ENCODE measurements around the gene IGF2. TPM values are rescaled to one million over a fixed set of nuclear protein-coding genes. Genes with fewer than 3 reads are reported as not detected.

The IGF2 gene
- total and polyA plus RNA-seq, 2 donors (not counting 1 experiment from before 2014, with no cell fraction given), result not detected

DNA sequence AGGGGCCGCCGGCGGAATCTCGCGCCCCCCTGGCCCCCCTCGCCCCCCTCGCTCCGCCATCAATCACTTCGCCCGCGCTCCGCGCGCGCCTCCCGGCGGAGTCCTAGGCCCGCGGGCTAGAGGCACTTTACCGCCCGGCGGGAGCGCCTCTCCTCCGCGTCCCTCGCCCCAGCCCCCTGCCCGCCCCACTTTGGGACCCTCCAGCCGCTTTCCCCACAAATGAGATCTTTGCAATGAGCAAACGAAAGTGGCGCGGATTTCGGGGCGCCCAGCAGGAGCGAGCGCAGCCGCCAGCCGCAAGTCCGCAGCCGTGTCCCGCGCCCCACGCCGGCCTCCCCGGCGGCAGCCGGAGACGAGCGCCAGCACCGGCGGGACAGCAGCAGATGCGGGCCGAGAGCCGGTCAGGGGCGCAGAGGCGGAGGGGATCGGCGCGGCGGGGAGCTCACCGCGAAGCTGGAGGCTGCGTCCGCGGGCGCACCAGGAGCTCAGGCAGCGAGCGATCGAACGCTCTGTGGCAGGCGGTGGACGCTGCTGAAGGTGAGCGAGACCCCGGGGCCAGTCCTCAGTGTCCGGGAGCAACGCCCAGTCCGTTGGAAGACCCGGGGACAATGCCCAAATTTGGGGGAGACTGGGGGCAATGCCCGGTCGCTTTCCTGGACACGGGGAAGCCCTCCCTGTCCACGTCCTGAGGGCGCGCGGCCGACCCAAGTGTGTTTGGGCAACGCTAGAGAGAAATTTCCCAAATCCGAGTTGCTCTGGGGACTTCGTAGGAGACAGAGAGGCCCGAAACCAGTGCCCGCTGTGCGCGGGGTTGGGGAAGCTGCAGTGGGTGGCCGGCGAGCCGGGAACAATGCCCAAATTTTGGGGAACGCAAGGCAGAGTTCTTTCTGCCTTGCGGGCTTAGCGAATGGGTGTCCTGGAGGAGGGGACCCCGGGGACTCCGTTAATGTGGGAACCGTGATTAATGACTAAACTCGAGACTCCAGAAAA, 1.5 kb upstream of the IGF2 start:
- Histone ChIP-seq H4K20me1 (ENCODE audit: control insufficient read depth, insufficient read depth, low read length, poor library complexity, severe bottlenecking) (no peaks in the 10 kb centered on the region), H3K79me2 (ENCODE audit: control insufficient read depth, insufficient read depth, low read length) (no peaks in the 10 kb centered on the region), H3K9ac (ENCODE audit: low read length) (no peak overlapping the region), H3K36me3 (replicated peaks in 1 of 2; ENCODE audit: control extremely low read depth in 1 of 2, control insufficient read depth in 1 of 2, extremely low read depth in 1 of 2, insufficient read depth in 2 of 2, low read length in 1 of 2) (no peaks in the 10 kb centered on the region), H3K4me3 (ENCODE audit: control extremely low read depth in 1 of 5, extremely low read depth in 1 of 5, insufficient read depth in 1 of 5, low read depth in 2 of 5, low read length in 4 of 5) (no peak overlapping the region), H3K27me3 (replicated peaks in 1 of 4; ENCODE audit: control extremely low read depth in 1 of 4, control insufficient read depth in 3 of 4, insufficient read depth in 4 of 4, low read length in 3 of 4) (peaks cover 0 to 66% (median 43%) of the 10 kb centered on the region in 4 experiments), H2AFZ (ENCODE audit: insufficient read depth, low read depth, low read length, poor library complexity, severe bottlenecking) (no peak overlapping the region), H3K4me2 (replicated peaks; ENCODE audit: low read depth, low read length, poor library complexity, severe bottlenecking) (peak overlapping the region; percentile 47), H3K27ac (ENCODE audit: low read length in 2 of 2) (no peak overlapping the region), H3K4me1 (ENCODE audit: control insufficient read depth in 2 of 2, insufficient read depth in 2 of 2, low read length in 2 of 2) (peaks cover 24 to 39% of the 10 kb centered on the region in 2 donors), H3K9me3 (ENCODE audit: control extremely low read depth in 1 of 3, control insufficient read depth in 2 of 3, insufficient read depth in 1 of 3, low read length in 2 of 3) (peaks cover 0 to 6% (median 0%) of the 10 kb centered on the region in 3 donors)
- ChIA-PET CTCF (interaction anchor here (1.0 to 6.0 kb wide), 4 partner anchors 11 to 447 kb away, joined by 3 to 36 read pairs (median 5); no protein-coding TSS in a partner anchor), POLR2A (no interaction called here)
- 7% methylated on average over 92 of the region's 102 CpGs for WGBS (ENCODE audit: insufficient coverage)
- TF ChIP-seq, protein P1, sequence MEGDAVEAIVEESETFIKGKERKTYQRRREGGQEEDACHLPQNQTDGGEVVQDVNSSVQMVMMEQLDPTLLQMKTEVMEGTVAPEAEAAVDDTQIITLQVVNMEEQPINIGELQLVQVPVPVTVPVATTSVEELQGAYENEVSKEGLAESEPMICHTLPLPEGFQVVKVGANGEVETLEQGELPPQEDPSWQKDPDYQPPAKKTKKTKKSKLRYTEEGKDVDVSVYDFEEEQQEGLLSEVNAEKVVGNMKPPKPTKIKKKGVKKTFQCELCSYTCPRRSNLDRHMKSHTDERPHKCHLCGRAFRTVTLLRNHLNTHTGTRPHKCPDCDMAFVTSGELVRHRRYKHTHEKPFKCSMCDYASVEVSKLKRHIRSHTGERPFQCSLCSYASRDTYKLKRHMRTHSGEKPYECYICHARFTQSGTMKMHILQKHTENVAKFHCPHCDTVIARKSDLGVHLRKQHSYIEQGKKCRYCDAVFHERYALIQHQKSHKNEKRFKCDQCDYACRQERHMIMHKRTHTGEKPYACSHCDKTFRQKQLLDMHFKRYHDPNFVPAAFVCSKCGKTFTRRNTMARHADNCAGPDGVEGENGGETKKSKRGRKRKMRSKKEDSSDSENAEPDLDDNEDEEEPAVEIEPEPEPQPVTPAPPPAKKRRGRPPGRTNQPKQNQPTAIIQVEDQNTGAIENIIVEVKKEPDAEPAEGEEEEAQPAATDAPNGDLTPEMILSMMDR (IDR thresholded peaks at IDR 0.05), result no peak
- no peak for TF ChIP-seq EZH2 (IDR thresholded peaks at IDR 0.05; ENCODE audit: borderline replicate concordance, insufficient read depth, low read depth, low read length, poor library complexity, severe bottlenecking)
- Mint-ChIP-seq H3K9me3 (ENCODE audit: insufficient read depth) (no peaks in the 10 kb centered on the region), H3K4me3 (no peak overlapping the region), H3K27ac (no peak overlapping the region), H3K27me3 (peaks cover 43% of the 10 kb centered on the region), H3K4me1 (peaks cover 24% of the 10 kb centered on the region)
- intact Hi-C loops (cut with micrococcal nuclease), result no loop called here
- ATAC-seq (ENCODE audit: low read depth) (no peak), DNase-seq (peak; percentile 37)

Measured in B cell (primary cell).